GM12801 (cell line): ENCODE measurements around the gene KIF23.

Experiments used
- TF ChIP-seq, protein P1 (sequence below): IDR thresholded peaks from one replicate; pipeline ENCODE4 v1.5.1; 2011; ENCODE audit warnings: control low read depth; ENCODE audit not compliant: insufficient read length; ENCODE audit errors: extremely low read depth

KIF23 gene

DNA sequence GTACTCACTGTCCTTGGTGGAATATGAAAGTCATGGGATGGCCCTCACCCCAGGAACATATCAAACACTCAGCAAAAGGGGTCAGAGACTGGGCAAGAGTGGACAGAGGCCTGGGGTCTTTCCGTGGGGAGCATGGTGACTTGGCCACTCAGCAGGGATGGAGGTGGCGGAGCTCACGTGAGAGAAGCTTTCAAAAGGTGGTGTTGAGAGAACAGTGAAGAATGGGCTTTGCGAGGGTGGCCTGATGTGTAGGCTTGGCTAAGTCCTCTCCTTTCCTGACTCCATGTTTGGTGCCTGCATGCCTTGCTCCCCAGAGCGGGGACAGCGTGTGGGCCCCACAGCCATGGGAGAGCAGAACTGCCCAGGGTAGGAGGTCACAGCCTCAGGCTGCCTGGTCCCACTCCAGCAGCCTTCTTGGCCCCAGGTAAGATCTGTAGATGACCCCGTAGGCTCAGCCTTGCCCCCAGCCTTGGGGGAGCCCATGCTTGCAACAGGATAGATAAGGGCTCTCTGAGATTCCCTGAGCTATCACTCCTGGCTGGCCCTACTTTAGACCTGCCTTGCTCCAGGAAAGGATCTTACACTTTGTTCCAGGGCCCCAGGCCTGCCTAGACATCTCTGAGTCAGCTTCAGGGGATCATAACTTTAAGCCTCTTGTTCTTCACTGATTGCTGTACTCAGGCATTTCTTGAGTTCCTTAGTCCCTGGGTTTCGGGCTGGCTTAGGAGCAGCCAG is 55.5 kb downstream of the KIF23 start:
- TF ChIP-seq, protein P1, sequence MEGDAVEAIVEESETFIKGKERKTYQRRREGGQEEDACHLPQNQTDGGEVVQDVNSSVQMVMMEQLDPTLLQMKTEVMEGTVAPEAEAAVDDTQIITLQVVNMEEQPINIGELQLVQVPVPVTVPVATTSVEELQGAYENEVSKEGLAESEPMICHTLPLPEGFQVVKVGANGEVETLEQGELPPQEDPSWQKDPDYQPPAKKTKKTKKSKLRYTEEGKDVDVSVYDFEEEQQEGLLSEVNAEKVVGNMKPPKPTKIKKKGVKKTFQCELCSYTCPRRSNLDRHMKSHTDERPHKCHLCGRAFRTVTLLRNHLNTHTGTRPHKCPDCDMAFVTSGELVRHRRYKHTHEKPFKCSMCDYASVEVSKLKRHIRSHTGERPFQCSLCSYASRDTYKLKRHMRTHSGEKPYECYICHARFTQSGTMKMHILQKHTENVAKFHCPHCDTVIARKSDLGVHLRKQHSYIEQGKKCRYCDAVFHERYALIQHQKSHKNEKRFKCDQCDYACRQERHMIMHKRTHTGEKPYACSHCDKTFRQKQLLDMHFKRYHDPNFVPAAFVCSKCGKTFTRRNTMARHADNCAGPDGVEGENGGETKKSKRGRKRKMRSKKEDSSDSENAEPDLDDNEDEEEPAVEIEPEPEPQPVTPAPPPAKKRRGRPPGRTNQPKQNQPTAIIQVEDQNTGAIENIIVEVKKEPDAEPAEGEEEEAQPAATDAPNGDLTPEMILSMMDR: no peak

DNA sequence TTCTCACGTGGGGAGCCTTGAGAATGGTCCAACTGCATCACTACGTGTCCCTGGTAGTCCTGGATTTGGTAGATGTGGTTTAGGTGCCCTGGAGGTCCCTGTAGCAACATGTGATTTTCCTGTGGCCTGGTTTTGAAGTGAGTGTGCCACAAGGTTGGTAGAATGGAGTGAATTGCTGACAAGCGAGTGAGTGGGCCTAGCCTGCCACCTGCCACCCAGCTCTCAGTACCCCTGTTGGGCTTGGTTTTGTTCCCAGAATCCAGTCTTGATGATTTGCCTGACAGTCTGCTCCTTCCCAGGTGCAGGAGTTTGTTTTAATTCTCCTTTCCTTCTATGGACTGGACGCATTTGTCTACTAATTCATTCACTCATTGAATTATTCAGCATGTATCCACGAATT is 57.9 kb downstream of the KIF23 start:
- TF ChIP-seq, protein P1: no peak

DNA sequence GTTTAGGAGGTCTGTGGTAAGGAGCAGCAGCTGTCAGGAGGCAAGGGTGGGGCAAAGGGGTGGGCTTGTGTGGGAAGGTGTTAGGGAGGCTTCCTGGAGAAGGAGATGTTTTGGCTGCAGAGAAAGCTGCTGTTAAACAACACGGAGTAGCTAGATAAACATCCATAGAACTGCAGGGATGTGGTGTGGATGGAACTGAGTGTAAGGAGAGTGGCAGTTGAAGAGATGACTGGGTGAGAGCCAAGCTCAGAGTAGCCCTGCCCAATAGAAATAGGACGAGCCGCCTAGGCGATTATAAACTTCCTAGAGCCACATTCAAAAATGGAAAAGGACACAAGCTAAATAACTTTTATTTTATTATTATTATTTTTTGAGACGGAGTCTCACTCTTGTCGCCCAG is 58.4 kb downstream of the KIF23 start:
- TF ChIP-seq, protein P1: no peak

DNA sequence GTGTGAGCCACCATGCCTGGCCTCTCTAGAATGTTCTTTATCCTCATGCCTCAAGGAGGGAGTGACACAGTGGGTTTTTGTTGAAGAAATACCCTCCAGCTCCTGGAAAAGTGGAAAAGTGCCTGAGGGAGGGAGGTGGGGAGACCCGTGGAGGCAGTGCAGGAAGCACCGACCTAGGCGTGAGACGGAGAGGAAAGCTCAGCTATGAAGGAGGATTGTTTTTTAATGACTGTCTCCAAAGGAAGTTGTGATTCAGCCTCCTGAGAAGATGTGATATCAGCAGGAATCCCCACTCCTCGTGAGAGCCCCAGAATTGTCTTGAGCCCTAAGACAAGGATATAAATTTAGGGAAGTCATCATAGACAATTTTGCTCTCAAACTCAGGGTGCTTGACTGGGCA is 60.1 kb downstream of the KIF23 start:
- TF ChIP-seq, protein P1: no peak

DNA sequence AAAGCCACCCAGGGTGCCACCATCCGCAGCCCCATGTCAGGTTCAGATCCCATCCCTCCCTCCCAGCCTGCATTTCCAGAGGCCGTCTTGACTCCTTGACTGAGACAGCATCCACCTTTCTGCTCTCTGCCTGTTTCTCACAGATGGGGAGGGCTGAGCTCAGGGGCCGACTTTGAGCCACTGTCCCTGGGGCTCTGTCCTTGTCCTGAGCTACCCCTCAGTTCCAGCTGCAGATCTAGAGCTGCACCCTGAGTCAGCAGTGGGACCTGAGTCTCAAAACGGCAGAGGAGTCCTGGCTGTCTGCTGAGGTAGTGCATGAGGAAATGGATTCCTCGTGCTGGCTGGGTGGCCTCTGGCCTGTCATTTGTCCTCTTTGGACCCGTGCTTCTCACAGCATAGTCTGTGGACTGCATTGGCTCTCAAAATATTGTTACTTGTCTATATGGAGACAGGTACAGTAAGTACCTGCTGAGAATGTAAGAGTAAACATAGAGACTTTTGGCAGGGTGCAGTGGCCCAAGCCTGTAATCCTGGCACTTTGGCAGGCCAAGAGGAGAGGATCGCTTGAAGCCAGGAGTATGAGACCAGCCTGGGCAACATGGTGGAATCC is 60.8 kb downstream of the KIF23 start:
- TF ChIP-seq, protein P1: no peak

DNA sequence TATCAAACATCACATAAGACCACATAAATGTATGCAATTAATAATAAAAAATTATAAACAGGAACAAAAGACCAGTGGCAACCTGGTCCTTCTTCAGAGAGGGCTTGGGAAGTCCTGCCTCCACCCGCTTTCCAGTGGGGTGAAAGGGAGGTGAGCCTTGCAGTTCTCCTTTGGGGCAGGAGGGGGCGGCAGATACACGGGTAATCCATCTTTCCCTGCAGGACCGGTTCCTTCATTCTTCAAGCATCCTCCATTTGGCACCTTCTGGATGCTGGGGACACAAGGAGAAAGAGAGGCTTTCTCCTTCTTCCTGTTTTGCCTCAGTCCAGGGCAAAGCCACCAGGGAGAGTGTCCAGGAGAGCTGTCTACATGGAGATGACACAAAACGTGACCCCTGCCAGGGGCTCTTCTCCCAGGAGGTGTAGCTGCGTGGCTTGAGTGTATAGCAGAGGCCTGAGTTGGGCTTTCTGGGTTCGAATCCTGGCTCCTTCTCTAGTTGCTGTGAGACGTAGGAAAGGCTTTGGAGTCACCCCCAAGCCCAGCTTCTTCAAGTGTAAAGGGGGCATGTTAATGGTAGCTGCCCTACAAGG is 61.7 kb downstream of the KIF23 start:
- TF ChIP-seq, protein P1: peak; percentile 71

DNA sequence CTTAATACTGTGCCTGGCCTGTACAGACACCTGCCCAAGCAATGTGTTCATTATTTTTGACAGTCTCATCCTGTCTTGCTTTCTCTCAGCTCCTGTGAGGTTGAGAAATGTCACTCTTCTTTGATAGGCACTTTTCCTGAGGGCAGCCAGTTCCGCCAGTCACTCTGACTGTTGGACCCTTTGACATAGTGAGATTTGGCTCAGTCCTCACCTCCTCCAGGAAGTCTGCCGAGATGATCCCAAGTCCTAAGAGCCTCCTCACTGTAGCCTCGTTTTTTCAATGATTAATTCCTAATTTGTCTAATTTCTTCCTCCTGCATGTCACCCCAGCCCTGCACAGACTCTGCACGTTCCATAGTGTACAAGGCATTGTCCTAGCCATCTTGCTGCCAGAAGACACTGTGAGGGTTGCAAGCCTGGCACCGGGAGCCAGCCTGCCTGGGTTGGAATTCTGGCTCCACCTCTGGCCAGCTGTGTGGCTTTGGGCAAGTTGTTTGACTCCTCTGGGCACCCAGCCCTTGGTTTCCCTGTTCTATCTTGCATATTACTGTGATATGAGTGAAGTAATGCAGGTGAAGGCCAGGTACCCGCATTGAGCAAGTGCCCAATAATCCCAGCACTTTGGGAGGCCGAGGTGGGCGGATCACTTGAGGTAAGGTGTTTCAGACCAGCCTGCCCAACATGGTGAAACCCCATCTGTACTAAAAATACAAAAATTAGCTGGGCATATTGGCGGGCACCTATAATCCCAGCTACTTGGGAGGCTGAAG is 62.7 kb downstream of the KIF23 start:
- TF ChIP-seq, protein P1: no peak
